ENCODE measurements around the gene PDZD4.

GRCh38 chrX:153844509-153845082 lies 14.3 kb upstream of the PDZD4 start:
- TF ChIP-seq SREBF1 (IDR thresholded peaks at IDR 0.05; ENCODE audit: low read length) = no peak
- TF ChIP-seq, protein P1, sequence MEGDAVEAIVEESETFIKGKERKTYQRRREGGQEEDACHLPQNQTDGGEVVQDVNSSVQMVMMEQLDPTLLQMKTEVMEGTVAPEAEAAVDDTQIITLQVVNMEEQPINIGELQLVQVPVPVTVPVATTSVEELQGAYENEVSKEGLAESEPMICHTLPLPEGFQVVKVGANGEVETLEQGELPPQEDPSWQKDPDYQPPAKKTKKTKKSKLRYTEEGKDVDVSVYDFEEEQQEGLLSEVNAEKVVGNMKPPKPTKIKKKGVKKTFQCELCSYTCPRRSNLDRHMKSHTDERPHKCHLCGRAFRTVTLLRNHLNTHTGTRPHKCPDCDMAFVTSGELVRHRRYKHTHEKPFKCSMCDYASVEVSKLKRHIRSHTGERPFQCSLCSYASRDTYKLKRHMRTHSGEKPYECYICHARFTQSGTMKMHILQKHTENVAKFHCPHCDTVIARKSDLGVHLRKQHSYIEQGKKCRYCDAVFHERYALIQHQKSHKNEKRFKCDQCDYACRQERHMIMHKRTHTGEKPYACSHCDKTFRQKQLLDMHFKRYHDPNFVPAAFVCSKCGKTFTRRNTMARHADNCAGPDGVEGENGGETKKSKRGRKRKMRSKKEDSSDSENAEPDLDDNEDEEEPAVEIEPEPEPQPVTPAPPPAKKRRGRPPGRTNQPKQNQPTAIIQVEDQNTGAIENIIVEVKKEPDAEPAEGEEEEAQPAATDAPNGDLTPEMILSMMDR (IDR thresholded peaks at IDR 0.05 in 2 of 3, conservative IDR thresholded peaks at IDR 0.05 in 1 of 3; ENCODE audit: control insufficient read depth in 2 of 3, extremely low read depth in 1 of 3, insufficient read depth in 1 of 3, low read depth in 3 of 3, low read length in 3 of 3) = no peak
- TF ChIP-seq, protein P2, sequence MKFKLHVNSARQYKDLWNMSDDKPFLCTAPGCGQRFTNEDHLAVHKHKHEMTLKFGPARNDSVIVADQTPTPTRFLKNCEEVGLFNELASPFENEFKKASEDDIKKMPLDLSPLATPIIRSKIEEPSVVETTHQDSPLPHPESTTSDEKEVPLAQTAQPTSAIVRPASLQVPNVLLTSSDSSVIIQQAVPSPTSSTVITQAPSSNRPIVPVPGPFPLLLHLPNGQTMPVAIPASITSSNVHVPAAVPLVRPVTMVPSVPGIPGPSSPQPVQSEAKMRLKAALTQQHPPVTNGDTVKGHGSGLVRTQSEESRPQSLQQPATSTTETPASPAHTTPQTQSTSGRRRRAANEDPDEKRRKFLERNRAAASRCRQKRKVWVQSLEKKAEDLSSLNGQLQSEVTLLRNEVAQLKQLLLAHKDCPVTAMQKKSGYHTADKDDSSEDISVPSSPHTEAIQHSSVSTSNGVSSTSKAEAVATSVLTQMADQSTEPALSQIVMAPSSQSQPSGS (IDR thresholded peaks at IDR 0.05; ENCODE audit: low read length) = no peak
- no peak for TF ChIP-seq MXI1 (IDR thresholded peaks at IDR 0.05; ENCODE audit: low read depth, low read length)
- no peak for TF ChIP-seq EP300 (IDR thresholded peaks at IDR 0.05; ENCODE audit: borderline replicate concordance in 1 of 2, control insufficient read depth in 1 of 2, low read depth in 2 of 2, low read length in 2 of 2)
- TF ChIP-seq JUND (IDR thresholded peaks at IDR 0.05; ENCODE audit: low read depth, low read length) = no peak
- TF ChIP-seq BCL11A (IDR thresholded peaks at IDR 0.05; ENCODE audit: low read depth, low read length) = no peak
- no peak for TF ChIP-seq MTA2 (IDR thresholded peaks at IDR 0.05; ENCODE audit: low read depth)
- TF ChIP-seq CREB1 (IDR thresholded peaks at IDR 0.05; ENCODE audit: low read depth) = no peak
- TF ChIP-seq POLR2A (IDR thresholded peaks at IDR 0.05; ENCODE audit: low read depth, low read length) = no peak
- TF ChIP-seq TAF1 (IDR thresholded peaks at IDR 0.05; ENCODE audit: borderline replicate concordance, low read depth, low read length) = no peak
- TF ChIP-seq STAT3 (IDR thresholded peaks at IDR 0.05; ENCODE audit: low read depth, low read length) = no peak

All from GM12878 (cell line).